Measurements from ENCODE around the gene MAP1S. TPM values are rescaled to one million over a fixed set of nuclear protein-coding genes. Genes with fewer than 3 reads are reported as not detected.
A peak's percentile ranks its signal among the peaks of the same experiment; 100 is the strongest.

Gene MAP1S
- total RNA-seq, 4 donors from 2014 or later, result 23.9 to 71.8 (median 48.7) TPM

- no peak for TF ChIP-seq CTCF (IDR thresholded peaks at IDR 0.05)
- no peak overlapping the region for H3K4me3 ChIP-seq
- peaks cover 0 to 47% (median 0%) of the 10 kb centered on the region in 3 donors for H3K36me3 ChIP-seq
- no peaks in the 10 kb centered on the region for H3K27me3 ChIP-seq
- no peaks in the 10 kb centered on the region for H3K9me3 ChIP-seq
- DNase-seq, result no peak
- peaks cover 8 to 32% (median 15%) of the 10 kb centered on the region in 4 donors for H3K4me1 ChIP-seq
- no peak overlapping the region for H3K27ac ChIP-seq
These were observed 3.5 kb downstream of the MAP1S start for GRCh38 chr19:17722655-17723240.

GRCh38 chr19:17724655-17725054 is 5.4 kb downstream of the MAP1S start:
- Histone ChIP-seq H3K4me3 (no peak overlapping the region), H3K27ac (no peak overlapping the region), H3K36me3 (peaks cover 0 to 67% (median 0%) of the 10 kb centered on the region in 3 donors), H3K4me1 (peaks cover 8 to 29% (median 15%) of the 10 kb centered on the region in 4 donors), H3K9me3 (no peaks in the 10 kb centered on the region), H3K27me3 (no peaks in the 10 kb centered on the region)
- TF ChIP-seq POLR2A (IDR thresholded peaks at IDR 0.05) (no peak), CTCF (IDR thresholded peaks at IDR 0.05) (no peak)
- no peak for DNase-seq

- H3K4me3 ChIP-seq, result no peak overlapping the region
- no peak for DNase-seq
- no peaks in the 10 kb centered on the region for H3K9me3 ChIP-seq
- peak in 4 of 6 experiments; percentile 10 to 31 (median 22) for TF ChIP-seq CTCF (IDR thresholded peaks at IDR 0.05)
- TF ChIP-seq POLR2A (IDR thresholded peaks at IDR 0.05), result no peak
- no peak overlapping the region for H3K27ac ChIP-seq
- no peaks in the 10 kb centered on the region for H3K27me3 ChIP-seq
- peaks cover 4 to 24% (median 11%) of the 10 kb centered on the region in 4 donors for H3K4me1 ChIP-seq
- H3K36me3 ChIP-seq, result peaks cover 0 to 76% (median 0%) of the 10 kb centered on the region in 3 donors
These were observed 6.3 kb downstream of the MAP1S start for GRCh38 chr19:17725422-17726078.

GRCh38 chr19:17726136-17726741 is 7.0 kb downstream of the MAP1S start:
- H3K27ac ChIP-seq, result no peak overlapping the region
- no peaks in the 10 kb centered on the region for H3K9me3 ChIP-seq
- H3K36me3 ChIP-seq, result peaks cover 0 to 81% (median 0%) of the 10 kb centered on the region in 3 donors
- H3K4me3 ChIP-seq, result no peak overlapping the region
- TF ChIP-seq POLR2A (IDR thresholded peaks at IDR 0.05), result no peak
- no peak for TF ChIP-seq CTCF (IDR thresholded peaks at IDR 0.05)
- peaks cover 0 to 17% (median 4%) of the 10 kb centered on the region in 4 donors for H3K4me1 ChIP-seq
- no peaks in the 10 kb centered on the region for H3K27me3 ChIP-seq
- DNase-seq, result no peak

- DNase-seq, result no peak
- Histone ChIP-seq H3K9me3 (no peaks in the 10 kb centered on the region), H3K4me1 (peaks cover 0 to 8% (median under 1%) of the 10 kb centered on the region in 4 donors), H3K36me3 (peaks cover 0 to 89% (median 0%) of the 10 kb centered on the region in 3 donors), H3K27ac (no peak overlapping the region), H3K27me3 (no peaks in the 10 kb centered on the region), H3K4me3 (no peak overlapping the region)
- no peak for TF ChIP-seq CTCF (IDR thresholded peaks at IDR 0.05)
These were observed 7.9 kb downstream of the MAP1S start for GRCh38 chr19:17726964-17727773.

Data from Peyer's patch (tissue), 4 donors.